HepG2 (cell line): Measurements from ENCODE around the gene MAN2A2. TPM values are rescaled to one million over a fixed set of nuclear protein-coding genes. Genes with fewer than 3 reads are reported as not detected.
A peak's percentile ranks its signal among the peaks of the same experiment; 100 is the strongest.

Experiments
- ARNT2 ChIP-seq: sonication (generic); formaldehyde crosslinking; IDR thresholded peaks from 2 replicates; pipeline ENCODE4 v1.8.0; 2022; ENCODE audit warnings: mild to moderate bottlenecking, low read depth, missing genetic modification reagents, moderate library complexity
- CERS6 ChIP-seq: sonication (generic); formaldehyde crosslinking; IDR thresholded peaks from 2 replicates; pipeline ENCODE4 v1.5.0; 2020; ENCODE audit warnings: missing genetic modification reagents
- DNMT3B ChIP-seq: conservative IDR thresholded peaks from 2 replicates; pipeline ENCODE4 v1.6.1; 2016; ENCODE audit warnings: missing biosample characterization, control low read depth
- GMEB2 ChIP-seq: IDR thresholded peaks from 2 replicates; pipeline ENCODE4 v1.6.1; 2016; ENCODE audit warnings: missing biosample characterization, missing genetic modification reagents, low read depth
- MED1 ChIP-seq: sonication (generic); formaldehyde crosslinking; IDR thresholded peaks from 2 replicates; pipeline ENCODE4 v1.4.0; 2020; ENCODE audit warnings: missing genetic modification reagents
- MTERF4 ChIP-seq: sonication (generic); formaldehyde crosslinking; IDR thresholded peaks from 2 replicates; pipeline ENCODE4 v1.8.0; 2023; ENCODE audit warnings: mild to moderate bottlenecking, missing genetic modification reagents
- PAF1 ChIP-seq: IDR thresholded peaks from 2 replicates; pipeline ENCODE4 v1.6.1; 2016; ENCODE audit warnings: missing genetic modification reagents, missing compliant biosample characterization
- PAWR ChIP-seq: sonication (generic); formaldehyde crosslinking; IDR thresholded peaks from 2 replicates; pipeline ENCODE4 v1.4.0; 2020; ENCODE audit warnings: missing genetic modification reagents, mild to moderate bottlenecking, borderline replicate concordance
- SATB2 ChIP-seq: sonication (generic); formaldehyde crosslinking; IDR thresholded peaks from 2 replicates; pipeline ENCODE4 v1.5.0; 2020; ENCODE audit warnings: missing genetic modification reagents
- ZEB1 ChIP-seq: IDR thresholded peaks from 2 replicates; pipeline ENCODE4 v1.6.1; 2012; ENCODE audit warnings: mild to moderate bottlenecking, low read depth, inconsistent platforms; ENCODE audit not compliant: insufficient replicate concordance
- ZFP62 ChIP-seq: sonication (generic); formaldehyde crosslinking; IDR thresholded peaks from 2 replicates; pipeline ENCODE4 v1.4.0; 2020; ENCODE audit warnings: missing genetic modification reagents
- ZKSCAN8 ChIP-seq: IDR thresholded peaks from 2 replicates; pipeline ENCODE4 v1.6.1; 2016; ENCODE audit warnings: borderline replicate concordance, missing genetic modification reagents, missing compliant biosample characterization
- ZNF205 ChIP-seq: IDR thresholded peaks from 2 replicates; pipeline ENCODE4 v1.6.1; 2018; ENCODE audit warnings: missing biosample characterization, missing genetic modification reagents
- ZNF317 ChIP-seq: sonication (generic); formaldehyde crosslinking; IDR thresholded peaks from 2 replicates; pipeline ENCODE4 v1.5.0; 2020; ENCODE audit warnings: mild to moderate bottlenecking, missing genetic modification reagents
- ZNF331 ChIP-seq: sonication (generic); formaldehyde crosslinking; IDR thresholded peaks from 2 replicates; pipeline ENCODE4 v1.4.0; 2020; ENCODE audit warnings: missing genetic modification reagents
- ZNF552 ChIP-seq: sonication (generic); formaldehyde crosslinking; IDR thresholded peaks from 2 replicates; pipeline ENCODE4 v1.9.0; 2022; ENCODE audit warnings: missing genetic modification reagents, mild to moderate bottlenecking, borderline replicate concordance
- ZNF570 ChIP-seq: sonication (generic); formaldehyde crosslinking; IDR thresholded peaks from 2 replicates; pipeline ENCODE4 v1.4.0; 2020; ENCODE audit warnings: mild to moderate bottlenecking, missing genetic modification reagents, borderline replicate concordance
- ZNF619 ChIP-seq: sonication (generic); formaldehyde crosslinking; IDR thresholded peaks from 2 replicates; pipeline ENCODE4 v1.4.0; 2020; ENCODE audit warnings: mild to moderate bottlenecking, missing genetic modification reagents
- ZNF629 ChIP-seq: sonication (generic); formaldehyde crosslinking; conservative IDR thresholded peaks from 2 replicates; pipeline ENCODE4 v1.5.0; 2020; ENCODE audit warnings: missing genetic modification reagents
- ZNF646 ChIP-seq: sonication (generic); formaldehyde crosslinking; IDR thresholded peaks from 2 replicates; pipeline ENCODE4 v1.9.0; 2021; ENCODE audit warnings: mild to moderate bottlenecking, missing genetic modification reagents
- ZNF703 ChIP-seq: sonication (generic); formaldehyde crosslinking; IDR thresholded peaks from 2 replicates; pipeline ENCODE4 v1.5.1; 2020; ENCODE audit warnings: missing genetic modification reagents, mild to moderate bottlenecking, moderate library complexity, borderline replicate concordance
- polyA plus RNA-seq, 8 experiments: library from polyadenylated mRNA; depleted of rRNA in 3 of 8; stranded (reverse) in 7 of 8; unstranded in 1 of 8; fragments of >200 nt; fragmentation: Illumina TruSeq in 4 of 8; extraction: Trizol in 4 of 8; gene quantifications; 2 replicates each; pipeline versions ENCODE4 v1.2.1 to v1.2.3, GENCODE V29; 2011 to 2016; ENCODE audit warnings: low read depth in 4 of 8, missing spikeins in 1 of 8, mixed read lengths in 1 of 8; ENCODE audit not compliant: insufficient read depth in 1 of 8
- total RNA-seq, 5 experiments: library from RNA; depleted of rRNA; stranded (reverse); fragments of >200 nt; fragmentation: Illumina TruSeq; extraction: Trizol; gene quantifications; 2 replicates each; pipeline ENCODE4 v1.2.3, GENCODE V29; 2016; ENCODE audit warnings: low read depth in 1 of 5

MAN2A2 gene
- total and polyA plus RNA-seq, 2 of the 13 experiments (the other 11 are each of a cell fraction or from before 2014, with no cell fraction given) = 17.5 to 51.5 TPM

- no peak for TF ChIP-seq PAWR (CRISPR knock-in tag)
- peak; percentile 81; the same call in 1 of the 2 replicates for TF ChIP-seq ZKSCAN8 (CRISPR knock-in tag)
- TF ChIP-seq ZNF619 = no peak
- no peak for TF ChIP-seq ZNF646 (CRISPR knock-in tag)
- TF ChIP-seq ZNF570 (CRISPR knock-in tag) = no peak
- TF ChIP-seq SATB2 (CRISPR knock-in tag) = 0 out of 2 replicates have a peak, but pooled peaks have one; percentile 5
- TF ChIP-seq ZNF629 = peak; percentile 66
- TF ChIP-seq ZNF703 (CRISPR knock-in tag) = no peak
- TF ChIP-seq GMEB2 (CRISPR knock-in tag) = no peak
- 0 out of 2 replicates have a peak, but pooled peaks have one; percentile 17 for TF ChIP-seq ZNF317
- peak; percentile 89 for TF ChIP-seq ZNF331 (CRISPR knock-in tag)
- no peak for TF ChIP-seq ARNT2 (CRISPR knock-in tag)
- no peak for TF ChIP-seq ZFP62
- TF ChIP-seq ZEB1 = no peak
- no peak for TF ChIP-seq MTERF4 (CRISPR knock-in tag)
- TF ChIP-seq PAF1 (CRISPR knock-in tag) = no peak
- no peak for TF ChIP-seq CERS6 (CRISPR knock-in tag)
- TF ChIP-seq ZNF552 (CRISPR knock-in tag) = no peak
- no peak for TF ChIP-seq DNMT3B
- peak; percentile 82 for TF ChIP-seq MED1 (CRISPR knock-in tag)
- TF ChIP-seq ZNF205 (CRISPR knock-in tag) = no peak; the same call in 1 of the 2 replicates
Observed at GRCh38 chr15:90860942-90861675, 42.0 kb upstream of the MAN2A2 start (continued).
